ENCODE results near the gene TAS2R14. TPM values are rescaled to one million over a fixed set of nuclear protein-coding genes. Genes with fewer than 3 reads are reported as not detected.

Gene TAS2R14
- total RNA-seq, 4 donors from 2014 or later: 0.27 to 3.0 (median 0.29) TPM; not detected in 1

DNA sequence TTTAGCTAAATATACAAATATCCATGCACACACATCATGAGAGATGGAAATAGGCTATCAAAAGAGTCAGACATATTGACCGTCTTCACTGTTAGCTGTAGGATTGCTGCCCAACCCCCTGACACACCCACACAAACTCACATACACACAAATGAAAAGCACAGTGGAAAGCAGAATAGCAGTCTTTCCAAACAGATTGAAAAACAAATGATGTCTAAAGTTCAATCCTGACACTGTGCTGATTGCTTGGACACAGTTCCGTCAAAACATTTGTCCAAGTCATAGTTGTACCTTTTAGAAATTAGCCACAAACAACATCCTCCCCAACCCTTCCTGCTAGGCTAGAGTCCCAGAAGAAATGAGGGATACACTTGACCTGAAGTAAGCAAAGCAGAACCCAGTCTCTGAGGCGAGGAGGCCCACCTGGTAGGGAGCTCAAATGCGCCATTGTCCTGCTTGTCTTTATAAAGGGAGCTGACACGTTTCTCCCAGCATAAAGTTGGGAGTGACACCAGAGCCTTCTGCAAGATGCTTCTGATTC, 10.2 kb downstream of the TAS2R14 start, which contains the start of gene PRH2:
TSS of gene PRH2 (plus strand) at position 491 of the 541 bp plus-strand sequence. CDS start at position 529, 38 bp downstream.
- Histone ChIP-seq H3K27me3 (no peaks in the 10 kb centered on the region), H3K4me3 (no peak within 1 kb of the TSS), H3K4me1 (no peaks in the 10 kb centered on the region), H3K9me3 (no peaks in the 10 kb centered on the region), H3K27ac (no peak within 1 kb of the TSS), H3K36me3 (no peaks in the 10 kb centered on the region)
- DNase-seq (no peak), ATAC-seq (no peak)
- in situ Hi-C loops (cut with MboI; ENCODE audit: low sequenced_read_pairs in 4 of 4) (no loop called here), intact Hi-C loops (cut with DNase I; ENCODE audit: low total_unique reads) (no loop called here)
- TF ChIP-seq, protein P1, sequence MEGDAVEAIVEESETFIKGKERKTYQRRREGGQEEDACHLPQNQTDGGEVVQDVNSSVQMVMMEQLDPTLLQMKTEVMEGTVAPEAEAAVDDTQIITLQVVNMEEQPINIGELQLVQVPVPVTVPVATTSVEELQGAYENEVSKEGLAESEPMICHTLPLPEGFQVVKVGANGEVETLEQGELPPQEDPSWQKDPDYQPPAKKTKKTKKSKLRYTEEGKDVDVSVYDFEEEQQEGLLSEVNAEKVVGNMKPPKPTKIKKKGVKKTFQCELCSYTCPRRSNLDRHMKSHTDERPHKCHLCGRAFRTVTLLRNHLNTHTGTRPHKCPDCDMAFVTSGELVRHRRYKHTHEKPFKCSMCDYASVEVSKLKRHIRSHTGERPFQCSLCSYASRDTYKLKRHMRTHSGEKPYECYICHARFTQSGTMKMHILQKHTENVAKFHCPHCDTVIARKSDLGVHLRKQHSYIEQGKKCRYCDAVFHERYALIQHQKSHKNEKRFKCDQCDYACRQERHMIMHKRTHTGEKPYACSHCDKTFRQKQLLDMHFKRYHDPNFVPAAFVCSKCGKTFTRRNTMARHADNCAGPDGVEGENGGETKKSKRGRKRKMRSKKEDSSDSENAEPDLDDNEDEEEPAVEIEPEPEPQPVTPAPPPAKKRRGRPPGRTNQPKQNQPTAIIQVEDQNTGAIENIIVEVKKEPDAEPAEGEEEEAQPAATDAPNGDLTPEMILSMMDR (IDR thresholded peaks at IDR 0.05 in 4 of 5, conservative IDR thresholded peaks at IDR 0.05 in 1 of 5): no peak
- no peak for TF ChIP-seq POLR2A (IDR thresholded peaks at IDR 0.05)

DNA sequence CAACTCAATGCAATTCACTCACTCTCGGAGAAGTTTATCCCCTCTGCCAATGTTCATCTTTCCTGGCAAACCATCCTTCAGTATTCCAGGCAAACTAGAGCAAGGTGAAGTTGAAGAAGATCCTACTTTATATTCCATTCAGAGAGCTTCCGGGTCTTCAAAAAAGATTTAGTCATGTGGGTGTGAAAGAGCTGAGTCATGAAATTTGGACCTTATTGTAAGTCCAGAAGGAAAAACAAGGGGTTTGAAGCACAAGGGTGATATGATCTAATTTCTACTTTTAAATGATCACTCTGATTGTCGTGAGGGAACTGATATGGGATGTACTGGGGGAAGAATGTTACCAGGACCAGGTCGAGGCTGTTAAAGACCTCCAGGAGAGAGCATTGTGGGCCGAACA, 12.8 kb downstream of the TAS2R14 start:
- ATAC-seq: no peak
- Histone ChIP-seq H3K27ac (no peak overlapping the region), H3K9me3 (no peaks in the 10 kb centered on the region), H3K27me3 (no peaks in the 10 kb centered on the region), H3K4me1 (no peaks in the 10 kb centered on the region), H3K4me3 (no peak overlapping the region), H3K36me3 (no peaks in the 10 kb centered on the region)
- intact Hi-C loops (cut with DNase I; ENCODE audit: low total_unique reads) (no loop called here), in situ Hi-C loops (cut with MboI; ENCODE audit: low sequenced_read_pairs in 4 of 4) (no loop called here)
- TF ChIP-seq, protein P1 (IDR thresholded peaks at IDR 0.05 in 4 of 5, conservative IDR thresholded peaks at IDR 0.05 in 1 of 5): no peak
- TF ChIP-seq POLR2A (IDR thresholded peaks at IDR 0.05): no peak
- DNase-seq: no peak

DNA sequence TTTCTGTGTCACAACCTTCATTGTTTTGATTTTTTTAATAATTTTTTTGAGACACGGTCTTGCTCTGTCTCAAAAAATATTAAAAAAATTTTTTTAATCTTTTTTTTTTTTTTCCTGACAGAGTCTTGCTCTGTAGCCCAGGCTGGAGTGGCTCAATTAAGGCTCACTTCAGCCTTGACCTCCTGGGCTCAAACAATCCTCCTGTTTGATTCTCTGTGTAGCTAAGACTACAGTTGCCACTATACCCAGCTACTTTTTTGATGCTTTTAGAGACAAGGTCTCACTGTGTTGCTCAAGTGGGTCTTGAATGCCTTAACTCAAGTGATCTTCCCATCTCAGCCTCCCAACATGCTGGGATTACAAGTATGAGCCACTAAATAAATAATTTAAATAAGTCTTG, 19.3 kb downstream of the TAS2R14 start:
- Histone ChIP-seq H3K4me1 (no peaks in the 10 kb centered on the region), H3K27me3 (no peaks in the 10 kb centered on the region), H3K36me3 (no peaks in the 10 kb centered on the region), H3K4me3 (no peak overlapping the region), H3K27ac (no peak overlapping the region), H3K9me3 (no peaks in the 10 kb centered on the region)
- TF ChIP-seq POLR2A (IDR thresholded peaks at IDR 0.05): no peak
- TF ChIP-seq, protein P1 (IDR thresholded peaks at IDR 0.05 in 4 of 5, conservative IDR thresholded peaks at IDR 0.05 in 1 of 5): no peak
- DNase-seq: no peak
- intact Hi-C loops (cut with DNase I; ENCODE audit: low total_unique reads): no loop called here
- ATAC-seq: no peak
- in situ Hi-C loops (cut with MboI; ENCODE audit: low sequenced_read_pairs in 4 of 4): no loop called here

GRCh38 chr12:10910380-10910779, 28.7 kb downstream of the TAS2R14 start:
- H3K9me3 ChIP-seq: no peaks in the 10 kb centered on the region
- DNase-seq (no peak), ATAC-seq (no peak)
- intact Hi-C loops (cut with DNase I; ENCODE audit: low total_unique reads) (no loop called here), in situ Hi-C loops (cut with MboI; ENCODE audit: low sequenced_read_pairs in 4 of 4) (no loop called here)
- H3K4me1 ChIP-seq: no peaks in the 10 kb centered on the region
- no peaks in the 10 kb centered on the region for H3K36me3 ChIP-seq
- no peak overlapping the region for H3K4me3 ChIP-seq
- no peaks in the 10 kb centered on the region for H3K27me3 ChIP-seq
- no peak overlapping the region for H3K27ac ChIP-seq
- TF ChIP-seq, protein P1 (IDR thresholded peaks at IDR 0.05 in 4 of 5, conservative IDR thresholded peaks at IDR 0.05 in 1 of 5): no peak
- no peak for TF ChIP-seq POLR2A (IDR thresholded peaks at IDR 0.05)

DNA sequence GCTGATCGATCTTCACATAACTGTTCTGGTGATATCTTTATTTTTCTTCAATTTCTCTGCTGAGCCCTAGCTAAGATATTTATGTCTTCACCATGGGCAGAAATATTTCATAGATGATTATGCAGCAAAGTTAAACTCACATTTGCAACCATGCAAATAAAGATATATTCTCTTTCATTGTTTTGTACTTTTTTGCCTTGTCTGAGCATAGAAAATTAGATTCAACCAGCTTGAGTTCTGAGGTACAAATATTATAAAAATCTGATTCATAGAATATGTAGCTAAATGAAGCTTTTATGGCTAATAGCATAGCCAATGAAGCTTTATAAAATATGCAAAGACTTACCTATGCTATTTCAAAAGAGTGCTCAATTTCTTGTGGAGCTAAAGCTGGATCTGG, 29.6 kb downstream of the TAS2R14 start, which contains the start of gene TAS2R13:
TSS of gene TAS2R13 (minus strand) at position 101 of the 400 bp plus-strand sequence. CDS start 264 bp downstream, outside the sequence.
- no peak for ATAC-seq
- Histone ChIP-seq H3K36me3 (no peaks in the 10 kb centered on the region), H3K4me3 (no peak within 1 kb of the TSS), H3K27me3 (no peaks in the 10 kb centered on the region), H3K9me3 (no peaks in the 10 kb centered on the region), H3K27ac (no peak within 1 kb of the TSS), H3K4me1 (no peaks in the 10 kb centered on the region)
- intact Hi-C loops (cut with DNase I; ENCODE audit: low total_unique reads): no loop called here
- in situ Hi-C loops (cut with MboI; ENCODE audit: low sequenced_read_pairs in 4 of 4): no loop called here
- no peak for TF ChIP-seq POLR2A (IDR thresholded peaks at IDR 0.05)
- TF ChIP-seq, protein P1 (IDR thresholded peaks at IDR 0.05 in 4 of 5, conservative IDR thresholded peaks at IDR 0.05 in 1 of 5): no peak
- no peak for DNase-seq
